SK-N-SH treated with all-trans-retinoic acid at 6 μM for 48 hours (cell line): ENCODE results near the gene KCNMA1.

Experiments used
- ATAC-seq: fragments of 200-7000 bp; cut with Tn5 transposase; 3 replicates; pipeline ENCODE4 v1.9.1; 2020; ENCODE audit warnings: mild to moderate bottlenecking, moderate library complexity
- ARNTL ChIP-seq: fragments of 450-650 bp; formaldehyde crosslinking; IDR thresholded peaks from 2 replicates; pipeline ENCODE4 v1.5.0; 2020; ENCODE audit warnings: low read depth, mild to moderate bottlenecking, moderate library complexity, borderline replicate concordance
- BACH2 ChIP-seq: fragments of 250-450 bp; sonication (Bioruptor Pico); IDR thresholded peaks from 2 replicates; pipeline ENCODE4 v1.9.0; 2021; ENCODE audit warnings: mild to moderate bottlenecking, borderline replicate concordance
- CREB5 ChIP-seq: fragments of 250-450 bp; sonication (Bioruptor Pico); IDR thresholded peaks from 2 replicates; pipeline ENCODE4 v1.5.1; 2020; ENCODE audit warnings: low read depth, mild to moderate bottlenecking, moderate library complexity
- CSDC2 ChIP-seq: fragments of 250-450 bp; sonication (Bioruptor Pico); IDR thresholded peaks from 2 replicates; pipeline ENCODE4 v1.5.0; 2020; ENCODE audit warnings: mild to moderate bottlenecking, moderate library complexity
- GLIS3 ChIP-seq: fragments of 250-450 bp; sonication (Bioruptor Pico); IDR thresholded peaks from 2 replicates; pipeline ENCODE4 v1.5.0; 2020; ENCODE audit warnings: mild to moderate bottlenecking, moderate library complexity
- ISL1 ChIP-seq: fragments of 250-450 bp; sonication (Bioruptor Pico); IDR thresholded peaks from 2 replicates; pipeline ENCODE4 v2.1.2; 2022; ENCODE audit warnings: mild to moderate bottlenecking, moderate library complexity
- OSR1 ChIP-seq: fragments of 250-450 bp; sonication (Bioruptor Pico); IDR thresholded peaks from 2 replicates; pipeline ENCODE4 v1.8.0; 2022; ENCODE audit warnings: moderate library complexity, mild to moderate bottlenecking, inconsistent platforms
- PATZ1 ChIP-seq: fragments of 250-450 bp; sonication (Bioruptor Pico); IDR thresholded peaks from 2 replicates; pipeline ENCODE4 v1.8.0; 2020; ENCODE audit warnings: mild to moderate bottlenecking, moderate library complexity, borderline replicate concordance
- PPARA ChIP-seq: fragments of 250-450 bp; sonication (Bioruptor Pico); IDR thresholded peaks from 2 replicates; pipeline ENCODE4 v1.5.0; 2020; ENCODE audit warnings: mild to moderate bottlenecking, borderline replicate concordance
- RARB ChIP-seq: fragments of 250-450 bp; sonication (Bioruptor Pico); IDR thresholded peaks from 2 replicates; pipeline ENCODE4 v1.8.0; 2021; ENCODE audit warnings: mild to moderate bottlenecking, moderate library complexity
- SNAI2 ChIP-seq: fragments of 250-450 bp; sonication (Bioruptor Pico); IDR thresholded peaks from 2 replicates; pipeline ENCODE4 v1.5.0; 2020; ENCODE audit warnings: mild to moderate bottlenecking, moderate library complexity
- TCF4 ChIP-seq: fragments of 250-450 bp; sonication (Bioruptor Pico); IDR thresholded peaks from 2 replicates; pipeline ENCODE4 v1.8.0; 2021; ENCODE audit warnings: mild to moderate bottlenecking, moderate library complexity, borderline replicate concordance
- TOX ChIP-seq: fragments of 250-450 bp; sonication (Bioruptor Pico); IDR thresholded peaks from 2 replicates; pipeline ENCODE4 v1.8.0; 2021; ENCODE audit warnings: mild to moderate bottlenecking, moderate library complexity, borderline replicate concordance
- ZC3H10 ChIP-seq: fragments of 250-450 bp; sonication (Bioruptor Pico); IDR thresholded peaks from 2 replicates; pipeline ENCODE4 v1.5.1; 2021; ENCODE audit warnings: mild to moderate bottlenecking, moderate library complexity
- ZFP30 ChIP-seq: fragments of 450-650 bp; formaldehyde crosslinking; IDR thresholded peaks from 2 replicates; pipeline ENCODE4 v1.5.0; 2022; ENCODE audit warnings: mild to moderate bottlenecking, moderate library complexity
- ZNF565 ChIP-seq: fragments of 450-650 bp; formaldehyde crosslinking; conservative IDR thresholded peaks from 2 replicates; pipeline ENCODE4 v1.5.0; 2020; ENCODE audit warnings: low read depth, mild to moderate bottlenecking, moderate library complexity
- ZNF70 ChIP-seq: fragments of 450-650 bp; formaldehyde crosslinking; IDR thresholded peaks from 2 replicates; pipeline ENCODE4 v1.5.0; 2020; ENCODE audit warnings: mild to moderate bottlenecking, moderate library complexity
- ZNF8 ChIP-seq: fragments of 450-650 bp; formaldehyde crosslinking; IDR thresholded peaks from 2 replicates; pipeline ENCODE4 v1.5.0; 2020; ENCODE audit warnings: mild to moderate bottlenecking, moderate library complexity
- TF ChIP-seq, protein P1 (sequence below): fragments of 250-450 bp; sonication (Bioruptor Pico); IDR thresholded peaks from 2 replicates; pipeline ENCODE4 v1.5.1; 2021; ENCODE audit warnings: mild to moderate bottlenecking, moderate library complexity
- TF ChIP-seq, protein P2 (sequence below): fragments of 250-450 bp; sonication (Bioruptor Pico); IDR thresholded peaks from 2 replicates; pipeline ENCODE4 v1.5.0; 2020; ENCODE audit warnings: mild to moderate bottlenecking, moderate library complexity
- TF ChIP-seq, protein P3 (sequence below): fragments of 250-450 bp; sonication (Bioruptor Pico); IDR thresholded peaks from 2 replicates; pipeline ENCODE4 v1.8.0; 2021; ENCODE audit warnings: low read depth, mild to moderate bottlenecking, moderate library complexity, borderline replicate concordance

KCNMA1 gene

DNA sequence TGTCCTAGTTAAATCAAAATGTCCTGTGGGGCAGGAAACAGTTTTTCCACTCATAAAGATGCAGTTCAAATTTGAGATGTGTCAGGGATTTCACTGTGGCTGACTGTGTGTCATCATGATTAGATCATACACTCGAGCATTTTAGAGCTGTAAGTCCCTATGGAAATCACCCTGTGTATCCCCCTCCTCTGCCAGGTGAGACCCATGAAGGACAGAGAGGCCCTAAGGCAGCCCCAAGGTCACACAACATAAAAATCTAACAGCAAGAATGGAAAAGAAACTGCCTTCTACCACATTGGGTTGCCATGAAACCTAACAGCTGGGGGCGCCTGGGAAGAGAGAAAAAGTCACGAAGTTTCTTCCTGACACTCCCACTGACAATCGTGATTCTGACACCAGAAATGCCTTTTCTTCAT, 135.8 kb downstream of the KCNMA1 start:
- ATAC-seq = no peak
- no peak for TF ChIP-seq ZC3H10 (CRISPR knock-in tag)
- TF ChIP-seq, protein P1, sequence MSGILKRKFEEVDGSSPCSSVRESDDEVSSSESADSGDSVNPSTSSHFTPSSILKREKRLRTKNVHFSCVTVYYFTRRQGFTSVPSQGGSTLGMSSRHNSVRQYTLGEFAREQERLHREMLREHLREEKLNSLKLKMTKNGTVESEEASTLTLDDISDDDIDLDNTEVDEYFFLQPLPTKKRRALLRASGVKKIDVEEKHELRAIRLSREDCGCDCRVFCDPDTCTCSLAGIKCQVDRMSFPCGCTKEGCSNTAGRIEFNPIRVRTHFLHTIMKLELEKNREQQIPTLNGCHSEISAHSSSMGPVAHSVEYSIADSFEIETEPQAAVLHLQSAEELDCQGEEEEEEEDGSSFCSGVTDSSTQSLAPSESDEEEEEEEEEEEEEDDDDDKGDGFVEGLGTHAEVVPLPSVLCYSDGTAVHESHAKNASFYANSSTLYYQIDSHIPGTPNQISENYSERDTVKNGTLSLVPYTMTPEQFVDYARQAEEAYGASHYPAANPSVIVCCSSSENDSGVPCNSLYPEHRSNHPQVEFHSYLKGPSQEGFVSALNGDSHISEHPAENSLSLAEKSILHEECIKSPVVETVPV (CRISPR knock-in tag) = no peak

DNA sequence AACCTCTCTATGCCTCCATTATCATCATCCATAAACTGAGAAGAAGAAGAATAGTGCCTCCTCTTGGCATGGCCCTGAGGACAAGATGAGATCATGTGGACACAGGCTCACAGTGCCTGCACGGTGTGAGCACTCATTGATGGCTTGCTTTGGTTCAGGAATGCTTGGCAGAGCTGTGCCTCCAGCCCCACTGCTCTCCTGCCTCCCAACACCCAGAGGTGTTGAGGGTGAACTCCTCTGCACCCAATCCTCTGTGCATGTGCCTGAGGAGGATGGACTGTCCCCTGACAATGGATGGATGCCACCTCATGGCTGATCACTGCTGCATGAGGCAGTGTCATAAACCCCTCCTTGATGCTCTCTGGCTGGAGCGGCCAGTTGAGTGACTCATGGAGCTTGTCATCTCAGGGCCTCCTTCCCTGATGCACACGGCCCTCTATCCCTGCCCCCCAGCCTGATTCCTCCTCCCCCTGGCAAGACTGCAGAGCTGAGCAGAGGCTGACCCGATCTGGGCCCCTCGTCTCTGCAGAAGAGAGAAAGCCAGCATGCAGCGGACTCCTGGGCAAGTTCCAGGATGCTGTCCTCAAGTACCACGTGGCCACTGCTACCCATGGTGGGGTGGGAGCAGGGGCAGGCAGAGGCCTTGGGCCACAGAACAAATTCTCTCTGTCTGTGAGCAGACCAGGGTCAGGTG, 136.3 kb downstream of the KCNMA1 start:
- TF ChIP-seq ZC3H10 (CRISPR knock-in tag) (no peak), SNAI2 (CRISPR knock-in tag) (no peak), PPARA (CRISPR knock-in tag) (no peak)
- TF ChIP-seq, protein P2, sequence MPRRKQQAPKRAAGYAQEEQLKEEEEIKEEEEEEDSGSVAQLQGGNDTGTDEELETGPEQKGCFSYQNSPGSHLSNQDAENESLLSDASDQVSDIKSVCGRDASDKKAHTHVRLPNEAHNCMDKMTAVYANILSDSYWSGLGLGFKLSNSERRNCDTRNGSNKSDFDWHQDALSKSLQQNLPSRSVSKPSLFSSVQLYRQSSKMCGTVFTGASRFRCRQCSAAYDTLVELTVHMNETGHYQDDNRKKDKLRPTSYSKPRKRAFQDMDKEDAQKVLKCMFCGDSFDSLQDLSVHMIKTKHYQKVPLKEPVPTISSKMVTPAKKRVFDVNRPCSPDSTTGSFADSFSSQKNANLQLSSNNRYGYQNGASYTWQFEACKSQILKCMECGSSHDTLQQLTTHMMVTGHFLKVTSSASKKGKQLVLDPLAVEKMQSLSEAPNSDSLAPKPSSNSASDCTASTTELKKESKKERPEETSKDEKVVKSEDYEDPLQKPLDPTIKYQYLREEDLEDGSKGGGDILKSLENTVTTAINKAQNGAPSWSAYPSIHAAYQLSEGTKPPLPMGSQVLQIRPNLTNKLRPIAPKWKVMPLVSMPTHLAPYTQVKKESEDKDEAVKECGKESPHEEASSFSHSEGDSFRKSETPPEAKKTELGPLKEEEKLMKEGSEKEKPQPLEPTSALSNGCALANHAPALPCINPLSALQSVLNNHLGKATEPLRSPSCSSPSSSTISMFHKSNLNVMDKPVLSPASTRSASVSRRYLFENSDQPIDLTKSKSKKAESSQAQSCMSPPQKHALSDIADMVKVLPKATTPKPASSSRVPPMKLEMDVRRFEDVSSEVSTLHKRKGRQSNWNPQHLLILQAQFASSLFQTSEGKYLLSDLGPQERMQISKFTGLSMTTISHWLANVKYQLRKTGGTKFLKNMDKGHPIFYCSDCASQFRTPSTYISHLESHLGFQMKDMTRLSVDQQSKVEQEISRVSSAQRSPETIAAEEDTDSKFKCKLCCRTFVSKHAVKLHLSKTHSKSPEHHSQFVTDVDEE = no peak
- ATAC-seq = peak; percentile 60

- peak; percentile 59 for ATAC-seq
- TF ChIP-seq CSDC2 = no peak
- no peak for TF ChIP-seq ARNTL
- no peak for TF ChIP-seq SNAI2 (CRISPR knock-in tag)
- no peak for TF ChIP-seq BACH2 (CRISPR knock-in tag)
- TF ChIP-seq TOX (CRISPR knock-in tag) = no peak
- no peak for TF ChIP-seq ZNF70 (CRISPR knock-in tag)
- TF ChIP-seq ZNF565 = no peak
- TF ChIP-seq RARB (CRISPR knock-in tag) = no peak
- TF ChIP-seq ZNF8 (CRISPR knock-in tag) = no peak
Measured at GRCh38 chr10:77500754-77501151, 136.9 kb downstream of the KCNMA1 start.

- no peak for ATAC-seq
- TF ChIP-seq, protein P1 (CRISPR knock-in tag) = no peak
- TF ChIP-seq PPARA (CRISPR knock-in tag) (no peak), OSR1 (no peak), BACH2 (CRISPR knock-in tag) (no peak), ZNF565 (no peak), PATZ1 (no peak), CREB5 (no peak), ZFP30 (no peak), ISL1 (CRISPR knock-in tag) (no peak), TCF4 (CRISPR knock-in tag) (no peak), ZNF8 (CRISPR knock-in tag) (no peak), ZNF70 (CRISPR knock-in tag) (no peak), SNAI2 (CRISPR knock-in tag) (no peak), CSDC2 (no peak), GLIS3 (CRISPR knock-in tag) (no peak)
- TF ChIP-seq, protein P2 = no peak
- TF ChIP-seq, protein P3, sequence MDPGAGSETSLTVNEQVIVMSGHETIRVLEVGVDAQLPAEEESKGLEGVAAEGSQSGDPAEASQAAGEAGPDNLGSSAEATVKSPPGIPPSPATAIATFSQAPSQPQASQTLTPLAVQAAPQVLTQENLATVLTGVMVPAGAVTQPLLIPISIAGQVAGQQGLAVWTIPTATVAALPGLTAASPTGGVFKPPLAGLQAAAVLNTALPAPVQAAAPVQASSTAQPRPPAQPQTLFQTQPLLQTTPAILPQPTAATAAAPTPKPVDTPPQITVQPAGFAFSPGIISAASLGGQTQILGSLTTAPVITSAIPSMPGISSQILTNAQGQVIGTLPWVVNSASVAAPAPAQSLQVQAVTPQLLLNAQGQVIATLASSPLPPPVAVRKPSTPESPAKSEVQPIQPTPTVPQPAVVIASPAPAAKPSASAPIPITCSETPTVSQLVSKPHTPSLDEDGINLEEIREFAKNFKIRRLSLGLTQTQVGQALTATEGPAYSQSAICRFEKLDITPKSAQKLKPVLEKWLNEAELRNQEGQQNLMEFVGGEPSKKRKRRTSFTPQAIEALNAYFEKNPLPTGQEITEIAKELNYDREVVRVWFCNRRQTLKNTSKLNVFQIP (CRISPR knock-in tag) = no peak
Measured at GRCh38 chr10:77498829-77499228, 138.8 kb downstream of the KCNMA1 start.
